Neural cell (in vitro differentiated cells): ENCODE results near the gene SUSD4. TPM values are rescaled to one million over a fixed set of nuclear protein-coding genes. Genes with fewer than 3 reads are reported as not detected.

Source experiments
- H2AFZ ChIP-seq: fragments of 200-600, 300-800 bp; sonication (generic), shearing (Covaris generic); 2 replicates; pipeline ENCODE4 v1.6.0; 2014; ENCODE audit warnings: low read depth, mild to moderate bottlenecking, antibody characterized with exemption, low read length, moderate library complexity
- H3F3A ChIP-seq: fragments of 200-600 bp; shearing (Covaris generic); 2 replicates; pipeline ENCODE4 v1.6.1; 2016; ENCODE audit warnings: mild to moderate bottlenecking, moderate library complexity, mixed read lengths, antibody characterized with exemption, low read length; ENCODE audit not compliant: insufficient read depth, poor library complexity, severe bottlenecking
- H3K27ac ChIP-seq: fragments of 200-600, 300-800 bp; sonication (generic), shearing (Covaris generic); 2 replicates; pipeline ENCODE4 v1.5.1; 2014; ENCODE audit warnings: mild to moderate bottlenecking, low read length, moderate library complexity
- H3K27me3 ChIP-seq: fragments of 300-800, 200-600 bp; sonication (generic), shearing (Covaris generic); 2 replicates; pipeline ENCODE4 v1.6.0; 2014; ENCODE audit warnings: mild to moderate bottlenecking, low read depth, low read length, moderate library complexity; ENCODE audit not compliant: insufficient read depth
- H3K36me3 ChIP-seq: fragments of 300-800, 200-600 bp; sonication (generic), shearing (Covaris generic); 2 replicates; pipeline ENCODE4 v1.5.1; 2014; ENCODE audit warnings: mild to moderate bottlenecking, antibody characterized with exemption, low read length, moderate library complexity; ENCODE audit not compliant: insufficient read depth
- H3K4me2 ChIP-seq: fragments of 300-800, 200-600 bp; sonication (generic), shearing (Covaris generic); 2 replicates; pipeline ENCODE4 v1.6.0; 2014; ENCODE audit warnings: mild to moderate bottlenecking, low read length
- H3K4me3 ChIP-seq: fragments of 300-800, 200-600 bp; sonication (generic), shearing (Covaris generic); 2 replicates; pipeline ENCODE4 v1.5.1; 2014; ENCODE audit warnings: mild to moderate bottlenecking, low read length, moderate library complexity
- H3K79me2 ChIP-seq: fragments of 200-600 bp; shearing (Covaris generic); replicated peaks from 2 replicates; pipeline ENCODE4 v1.6.0; 2014; ENCODE audit warnings: mild to moderate bottlenecking, low read length, moderate library complexity; ENCODE audit not compliant: insufficient read depth
- H3K9ac ChIP-seq: fragments of 300-800, 200-600 bp; sonication (generic), shearing (Covaris generic); 2 replicates; pipeline ENCODE4 v1.6.1; 2016; ENCODE audit warnings: mild to moderate bottlenecking, low read length, mixed read lengths
- H3K9me2 ChIP-seq: fragments of 200-600 bp; shearing (Covaris generic); 2 replicates; pipeline ENCODE4 v1.6.1; 2016; ENCODE audit warnings: mild to moderate bottlenecking, low read length, mixed read lengths; ENCODE audit not compliant: insufficient read depth
- H3K9me3 ChIP-seq: fragments of 200-600, 300-800 bp; sonication (generic), shearing (Covaris generic); 2 replicates; pipeline ENCODE4 v1.6.1; 2016; ENCODE audit warnings: mild to moderate bottlenecking, mixed run types, low read length, moderate library complexity, mixed read lengths
- H4K20me1 ChIP-seq: fragments of 200-600 bp; shearing (Covaris generic); 2 replicates; pipeline ENCODE4 v1.6.1; 2016; ENCODE audit warnings: mild to moderate bottlenecking, mixed run types; ENCODE audit not compliant: insufficient read depth
- EP300 ChIP-seq: fragments of 450-650 bp; conservative IDR thresholded peaks from 2 replicates; pipeline ENCODE4 v1.6.1; 2014; ENCODE audit warnings: antibody characterized with exemption, mild to moderate bottlenecking, moderate library complexity; ENCODE audit not compliant: poor library complexity, severe bottlenecking
- EZH2 ChIP-seq: fragments of 200-600, 300-800 bp; shearing (Covaris generic), sonication (generic); IDR thresholded peaks from 2 replicates; pipeline ENCODE4 v1.6.1; 2014; ENCODE audit warnings: antibody characterized with exemption, low read length, borderline replicate concordance, mild to moderate bottlenecking; ENCODE audit not compliant: insufficient read depth, poor library complexity, severe bottlenecking
- MXI1 ChIP-seq: fragments of 450-650 bp; conservative IDR thresholded peaks from 2 replicates; pipeline ENCODE4 v1.6.1; 2014; ENCODE audit warnings: antibody characterized with exemption, mild to moderate bottlenecking; ENCODE audit not compliant: poor library complexity, severe bottlenecking
- POLR2AphosphoS5 ChIP-seq: IDR thresholded peaks from 2 replicates; pipeline ENCODE4 v1.6.1; 2012
- RAD21 ChIP-seq: fragments of 450-650 bp; conservative IDR thresholded peaks from 2 replicates; pipeline ENCODE4 v1.6.1; 2014; ENCODE audit warnings: antibody characterized with exemption, mild to moderate bottlenecking, moderate library complexity
- REST ChIP-seq: IDR thresholded peaks from 2 replicates; pipeline ENCODE4 v1.6.1; 2012; ENCODE audit warnings: borderline replicate concordance
- SMC3 ChIP-seq: fragments of 450-650 bp; conservative IDR thresholded peaks from 2 replicates; pipeline ENCODE4 v1.6.1; 2014; ENCODE audit warnings: antibody characterized with exemption, mild to moderate bottlenecking, moderate library complexity; ENCODE audit not compliant: poor library complexity
- TAF1 ChIP-seq: IDR thresholded peaks from 2 replicates; pipeline ENCODE4 v1.6.1; 2012; ENCODE audit warnings: low read depth
- polyA plus RNA-seq: library from polyadenylated mRNA; depleted of rRNA; stranded (reverse); fragments of >200 nt; gene quantifications from 2 replicates; pipeline ENCODE4 v1.2.3, GENCODE V29; 2014
- TF ChIP-seq, protein P1 (sequence below): fragments of 450-650 bp; IDR thresholded peaks from 2 replicates; pipeline ENCODE4 v1.5.1; 2014; ENCODE audit warnings: antibody characterized with exemption, mild to moderate bottlenecking, moderate library complexity; ENCODE audit not compliant: poor library complexity, severe bottlenecking

Gene SUSD4
- polyA plus RNA-seq, 1 donor from 2014 or later, result 31.5 TPM

DNA sequence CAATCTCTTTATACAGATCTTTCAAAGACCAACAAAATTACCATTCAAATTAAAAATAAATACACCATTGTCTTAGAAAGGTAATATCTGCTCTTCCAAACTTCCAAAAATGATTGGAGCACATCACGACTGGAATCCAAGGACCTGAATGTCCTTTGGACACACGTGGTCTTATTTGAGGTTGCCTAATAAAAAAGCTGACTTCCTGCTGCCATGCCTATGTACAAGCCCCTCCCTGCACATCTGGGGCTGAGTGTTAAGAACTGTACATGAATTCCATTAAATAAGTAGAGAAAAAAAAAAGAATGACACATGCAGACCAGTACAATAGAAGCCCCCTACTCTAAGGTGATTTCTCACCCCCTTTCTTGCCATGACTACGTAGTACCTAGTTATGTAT, 73.6 kb downstream of the SUSD4 start:
- Histone ChIP-seq H3K27me3 (no peaks in the 10 kb centered on the region), H3K79me2 (no peaks in the 10 kb centered on the region), H3K4me3 (no peak overlapping the region), H4K20me1 (no peaks in the 10 kb centered on the region), H3K4me2 (no peak overlapping the region), H3K27ac (no peak overlapping the region), H2AFZ (no peak overlapping the region), H3F3A (no peaks in the 10 kb centered on the region), H3K9ac (no peak overlapping the region), H3K9me3 (no peaks in the 10 kb centered on the region), H3K9me2 (no peaks in the 10 kb centered on the region), H3K36me3 (no peaks in the 10 kb centered on the region)
- TF ChIP-seq POLR2AphosphoS5, result no peak
- TF ChIP-seq MXI1, result no peak
- TF ChIP-seq EZH2, result no peak
- no peak for TF ChIP-seq EP300
- no peak for TF ChIP-seq TAF1
- TF ChIP-seq, protein P1, sequence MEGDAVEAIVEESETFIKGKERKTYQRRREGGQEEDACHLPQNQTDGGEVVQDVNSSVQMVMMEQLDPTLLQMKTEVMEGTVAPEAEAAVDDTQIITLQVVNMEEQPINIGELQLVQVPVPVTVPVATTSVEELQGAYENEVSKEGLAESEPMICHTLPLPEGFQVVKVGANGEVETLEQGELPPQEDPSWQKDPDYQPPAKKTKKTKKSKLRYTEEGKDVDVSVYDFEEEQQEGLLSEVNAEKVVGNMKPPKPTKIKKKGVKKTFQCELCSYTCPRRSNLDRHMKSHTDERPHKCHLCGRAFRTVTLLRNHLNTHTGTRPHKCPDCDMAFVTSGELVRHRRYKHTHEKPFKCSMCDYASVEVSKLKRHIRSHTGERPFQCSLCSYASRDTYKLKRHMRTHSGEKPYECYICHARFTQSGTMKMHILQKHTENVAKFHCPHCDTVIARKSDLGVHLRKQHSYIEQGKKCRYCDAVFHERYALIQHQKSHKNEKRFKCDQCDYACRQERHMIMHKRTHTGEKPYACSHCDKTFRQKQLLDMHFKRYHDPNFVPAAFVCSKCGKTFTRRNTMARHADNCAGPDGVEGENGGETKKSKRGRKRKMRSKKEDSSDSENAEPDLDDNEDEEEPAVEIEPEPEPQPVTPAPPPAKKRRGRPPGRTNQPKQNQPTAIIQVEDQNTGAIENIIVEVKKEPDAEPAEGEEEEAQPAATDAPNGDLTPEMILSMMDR, result no peak
- TF ChIP-seq REST, result no peak
- TF ChIP-seq SMC3, result no peak
- no peak for TF ChIP-seq RAD21

GRCh38 chr1:223289621-223290020, 74.4 kb downstream of the SUSD4 start:
- H3K9me3 ChIP-seq, result no peaks in the 10 kb centered on the region
- no peaks in the 10 kb centered on the region for H3K9me2 ChIP-seq
- H3K27ac ChIP-seq, result no peak overlapping the region
- no peak overlapping the region for H2AFZ ChIP-seq
- H3K4me3 ChIP-seq, result no peak overlapping the region
- H3F3A ChIP-seq, result no peaks in the 10 kb centered on the region
- no peaks in the 10 kb centered on the region for H3K36me3 ChIP-seq
- no peak overlapping the region for H3K4me2 ChIP-seq
- no peak for TF ChIP-seq EP300
- no peak for TF ChIP-seq SMC3
- no peaks in the 10 kb centered on the region for H4K20me1 ChIP-seq
- H3K79me2 ChIP-seq, result no peaks in the 10 kb centered on the region
- no peak overlapping the region for H3K9ac ChIP-seq
- H3K27me3 ChIP-seq, result no peaks in the 10 kb centered on the region

DNA sequence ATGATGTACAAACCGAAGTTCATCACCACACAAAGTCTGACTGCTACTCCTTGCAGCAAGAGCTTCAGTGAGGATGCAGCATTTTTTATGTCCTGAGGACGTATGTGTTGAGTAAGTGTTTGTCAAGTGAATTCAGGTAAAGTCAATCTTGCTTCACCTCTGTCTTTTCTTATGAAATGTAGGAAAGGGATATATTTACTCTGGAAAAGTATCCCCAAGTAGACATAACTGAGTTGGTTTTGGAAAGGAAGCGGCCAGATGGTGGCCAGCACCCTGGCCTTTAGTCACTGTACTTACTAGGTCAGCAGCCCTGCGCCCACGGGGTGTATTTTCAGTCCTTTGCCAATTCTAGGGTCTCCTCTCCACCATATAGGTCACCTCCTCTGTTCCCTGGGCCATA, 75.2 kb downstream of the SUSD4 start:
- Histone ChIP-seq H3K4me2 (no peak overlapping the region), H3K27me3 (no peaks in the 10 kb centered on the region), H3K9me3 (no peaks in the 10 kb centered on the region), H3K79me2 (no peaks in the 10 kb centered on the region), H3K36me3 (no peaks in the 10 kb centered on the region), H4K20me1 (no peaks in the 10 kb centered on the region), H3K9me2 (no peaks in the 10 kb centered on the region), H3K27ac (no peak overlapping the region), H3F3A (no peaks in the 10 kb centered on the region), H3K4me3 (no peak overlapping the region), H3K9ac (no peak overlapping the region), H2AFZ (no peak overlapping the region)
- TF ChIP-seq REST (no peak), SMC3 (no peak), TAF1 (no peak), RAD21 (no peak), EZH2 (no peak), POLR2AphosphoS5 (no peak), EP300 (no peak), MXI1 (no peak)
- TF ChIP-seq, protein P1, result no peak
